H1 (cell line): ENCODE data around the gene PRRX2. TPM values are rescaled to one million over a fixed set of nuclear protein-coding genes. Genes with fewer than 3 reads are reported as not detected.

Experiments used
- CTCF ChIA-PET: fragments of 300-600 bp; sonication (Branson Sonifier 250); formaldehyde crosslinking; loops from one replicate; lab custom pipeline; 2021; ENCODE audit not compliant: partially characterized antibody; lab: Charles Lee
- POLR2A ChIA-PET: fragments of 300-600 bp; sonication (Branson Sonifier 250); formaldehyde crosslinking; loops from one replicate; lab custom pipeline; 2021; ENCODE audit warnings: inconsistent platforms; ENCODE audit not compliant: partially characterized antibody; lab: Charles Lee
- DNase-seq, 2 experiments: peaks; one replicate each; pipeline versions ENCODE4 v3.0.0 to v3.0.0-alpha.2; 2010 to 2022; ENCODE audit warnings: low spot score in 2 of 2, low read depth in 1 of 2, mixed read lengths in 1 of 2
- FAIRE-seq: peaks from 2 replicates; lab custom pipeline; 2011; peaks lifted over from hg19 to GRCh38; lab: Jason Lieb, UNC
- H2AFZ ChIP-seq: 2 replicates; pipeline ENCODE4 v1.8.1; 2012; ENCODE audit warnings: low read length, inconsistent platforms
- H2AK5ac ChIP-seq: 2 replicates; pipeline ENCODE4 v1.6.1; 2013; ENCODE audit warnings: low read depth, low read length
- H2BK120ac ChIP-seq: replicated peaks from 2 replicates; pipeline ENCODE3; 2013; ENCODE audit warnings: low read depth, low read length, inconsistent platforms
- H2BK12ac ChIP-seq: 2 replicates; pipeline ENCODE4 v1.6.1; 2013; ENCODE audit warnings: low read depth, low read length
- H2BK15ac ChIP-seq: 2 replicates; pipeline ENCODE4 v1.6.1; 2013; ENCODE audit warnings: low read length
- H2BK20ac ChIP-seq: 2 replicates; pipeline ENCODE4 v1.6.1; 2013; ENCODE audit warnings: low read length
- H2BK5ac ChIP-seq: 2 replicates; pipeline ENCODE4 v1.6.1; 2013; ENCODE audit warnings: low read depth, low read length
- H3K14ac ChIP-seq: 2 replicates; pipeline ENCODE4 v1.6.1; 2013; ENCODE audit warnings: inconsistent platforms; ENCODE audit not compliant: insufficient read length
- H3K18ac ChIP-seq: 2 replicates; pipeline ENCODE4 v1.6.1; 2013; ENCODE audit warnings: low read length; ENCODE audit errors: extremely low read depth
- H3K23ac ChIP-seq: 2 replicates; pipeline ENCODE4 v1.6.1; 2013; ENCODE audit warnings: inconsistent platforms; ENCODE audit not compliant: insufficient read length
- H3K23me2 ChIP-seq: 2 replicates; pipeline ENCODE4 v1.6.1; 2013; ENCODE audit warnings: low read depth, low read length
- H3K27ac ChIP-seq: 2 replicates; pipeline ENCODE4 v1.6.1; 2011; ENCODE audit warnings: low read depth, low read length, inconsistent platforms
- H3K27me3 ChIP-seq, 4 experiments: replicated peaks in 1 of 4; 1 replicate in 1 of 4; 2 replicates in 3 of 4; pipeline versions ENCODE4 v1.6.1 to v1.8.1; 2011 to 2013; ENCODE audit warnings: low read length in 3 of 4, mild to moderate bottlenecking in 3 of 4, inconsistent platforms in 2 of 4, mixed read lengths in 2 of 4, moderate library complexity in 1 of 4; ENCODE audit not compliant: control insufficient read depth in 3 of 4, insufficient read depth in 3 of 4; ENCODE audit errors: extremely low read depth in 1 of 4
- H3K36me3 ChIP-seq, 4 experiments: 2 replicates each; pipeline versions ENCODE4 v1.6.1 to v1.8.1; 2011 to 2013; ENCODE audit warnings: mild to moderate bottlenecking in 4 of 4, low read length in 3 of 4, moderate library complexity in 2 of 4, control low read depth in 1 of 4, inconsistent platforms in 1 of 4; ENCODE audit not compliant: insufficient read depth in 4 of 4, control insufficient read depth in 2 of 4
- H3K4ac ChIP-seq: replicated peaks from 2 replicates; pipeline ENCODE3; 2013; ENCODE audit warnings: low read length, low read depth, mixed read lengths, inconsistent platforms; ENCODE audit not compliant: insufficient read length
- H3K4me1 ChIP-seq, 4 experiments: replicated peaks in 1 of 4; 1 replicate in 1 of 4; 2 replicates in 3 of 4; pipeline versions ENCODE4 v1.6.1 to v1.8.1; 2011 to 2013; ENCODE audit warnings: low read length in 3 of 4, inconsistent platforms in 2 of 4, mixed read lengths in 1 of 4; ENCODE audit not compliant: insufficient read depth in 4 of 4, control insufficient read depth in 3 of 4
- H3K4me2 ChIP-seq, 2 experiments: 2 replicates each; pipeline versions ENCODE4 v1.6.1 to v1.8.1; 2011 to 2013; ENCODE audit warnings: low read depth in 2 of 2, low read length in 2 of 2, control low read depth in 1 of 2, inconsistent platforms in 1 of 2, mild to moderate bottlenecking in 1 of 2; ENCODE audit not compliant: insufficient read depth in 1 of 2
- H3K4me3 ChIP-seq, 4 experiments: fragments of 200-600, 300-600 bp in 1 of 4; sonication (generic), shearing (Covaris generic), sonication (Bioruptor Twin) in 1 of 4; 2 replicates each; pipeline versions ENCODE4 v1.5.1 to v1.8.1; 2011 to 2016; ENCODE audit warnings: low read length in 4 of 4, low read depth in 3 of 4, control low read depth in 2 of 4, inconsistent platforms in 2 of 4, mild to moderate bottlenecking in 2 of 4, mixed read lengths in 1 of 4, moderate library complexity in 1 of 4; ENCODE audit not compliant: insufficient read depth in 2 of 4; ENCODE audit errors: extremely low read depth in 1 of 4
- H3K56ac ChIP-seq: replicated peaks from 2 replicates; pipeline ENCODE3; 2013; ENCODE audit warnings: low read depth, mild to moderate bottlenecking, mixed read lengths, low read length, inconsistent platforms; ENCODE audit not compliant: insufficient read length
- H3K79me1 ChIP-seq: 2 replicates; pipeline ENCODE4 v1.6.1; 2013; ENCODE audit warnings: low read depth, low read length, control low read depth
- H3K79me2 ChIP-seq, 2 experiments: 2 replicates each; pipeline versions ENCODE4 v1.6.1 to v1.8.1; 2012 to 2013; ENCODE audit warnings: low read length in 2 of 2, mild to moderate bottlenecking in 2 of 2, inconsistent platforms in 1 of 2; ENCODE audit not compliant: insufficient read depth in 2 of 2, control insufficient read depth in 1 of 2
- H3K9ac ChIP-seq, 4 experiments: replicated peaks in 1 of 4; 1 replicate in 1 of 4; 2 replicates in 3 of 4; pipeline versions ENCODE4 v1.6.1 to v1.8.1; 2011 to 2013; ENCODE audit warnings: low read depth in 3 of 4, low read length in 3 of 4, control low read depth in 2 of 4, mild to moderate bottlenecking in 2 of 4, moderate library complexity in 2 of 4, inconsistent platforms in 1 of 4; ENCODE audit errors: extremely low read depth in 1 of 4
- H3K9me3 ChIP-seq, 2 experiments: 2 replicates each; pipeline versions ENCODE4 v1.6.1 to v1.8.1; 2012 to 2013; ENCODE audit warnings: mild to moderate bottlenecking in 2 of 2, moderate library complexity in 2 of 2, control low read depth in 1 of 2, inconsistent platforms in 1 of 2, low read depth in 1 of 2, low read length in 1 of 2, mixed read lengths in 1 of 2; ENCODE audit not compliant: insufficient read depth in 2 of 2
- H4K20me1 ChIP-seq, 2 experiments: replicated peaks in 1 of 2; 2 replicates each; pipeline versions ENCODE3 to v1.8.1; 2011 to 2013; ENCODE audit warnings: inconsistent platforms in 2 of 2, low read length in 2 of 2, mild to moderate bottlenecking in 1 of 2; ENCODE audit not compliant: insufficient read depth in 2 of 2, control insufficient read depth in 1 of 2
- H4K5ac ChIP-seq: 2 replicates; pipeline ENCODE4 v1.6.1; 2013; ENCODE audit warnings: low read length, low read depth, mixed read lengths, inconsistent platforms; ENCODE audit not compliant: insufficient read length
- H4K8ac ChIP-seq: 2 replicates; pipeline ENCODE4 v1.8.0; 2013; ENCODE audit warnings: mild to moderate bottlenecking, moderate library complexity, low read length, inconsistent platforms; ENCODE audit not compliant: insufficient read depth; ENCODE audit errors: extremely low read depth
- H4K91ac ChIP-seq: replicated peaks from 2 replicates; pipeline ENCODE3; 2013; ENCODE audit warnings: low read length, mixed read lengths, inconsistent platforms; ENCODE audit not compliant: insufficient read length
- KDM1A ChIP-seq: fragments of 200-600, 300-600 bp; sonication (generic); IDR thresholded peaks from 2 replicates; pipeline ENCODE4 v1.7.1; 2016; ENCODE audit warnings: mild to moderate bottlenecking, low read length, borderline replicate concordance
- ZNF274 ChIP-seq: IDR thresholded peaks from 2 replicates; pipeline ENCODE4 v1.7.0; 2012; ENCODE audit warnings: low read length, borderline replicate concordance; ENCODE audit errors: extremely low read depth
- WGBS, 2 experiments: shearing (Covaris generic) in 1 of 2; methylation state at CpG; one replicate each; pipeline versions ENCODE4 v1.1.6 to v1.1.7; 2013 to 2015; ENCODE audit warnings: low lambda C conversion rate in 2 of 2, mixed read lengths in 2 of 2, inconsistent platforms in 1 of 2, low coverage in 1 of 2, missing lambda C conversion rate in 1 of 2; ENCODE audit not compliant: insufficient replicate concordance in 2 of 2, insufficient coverage in 1 of 2, insufficient read length in 1 of 2; ENCODE audit errors: extremely low coverage in 1 of 2, missing lambda C conversion rate in 1 of 2; 5-methylcytosine and 5-hydroxymethylcytosine counted together
- polyA plus RNA-seq, 7 experiments: library from polyadenylated mRNA; depleted of rRNA in 3 of 7; stranded (reverse) in 5 of 7; unstranded in 2 of 7; fragments of >200 nt in 5 of 7; fragments of 200-250 nt in 2 of 7; gene quantifications; 1 replicate in 5 of 7; 2 replicates in 1 of 7; 4 replicates in 1 of 7; pipeline versions ENCODE4 v1.2.1 to v1.2.3, GENCODE V29; 2011 to 2013; ENCODE audit warnings: missing spikeins in 2 of 7, mixed read lengths in 2 of 7
- total RNA-seq: library from RNA; stranded (reverse); fragmentation: NEBNext Ultra II Directional; extraction: Animal tissue kit (Norgen Biotek cat#: 25700); gene quantifications from 2 replicates; pipeline ENCODE4 v1.2.1, GENCODE V29; 2021

The PRRX2 gene
- total and polyA plus RNA-seq, 2 of the 8 experiments (the other 6 are each of a cell fraction or from before 2014, with no cell fraction given) = 5.8 to 9.2 TPM

DNA sequence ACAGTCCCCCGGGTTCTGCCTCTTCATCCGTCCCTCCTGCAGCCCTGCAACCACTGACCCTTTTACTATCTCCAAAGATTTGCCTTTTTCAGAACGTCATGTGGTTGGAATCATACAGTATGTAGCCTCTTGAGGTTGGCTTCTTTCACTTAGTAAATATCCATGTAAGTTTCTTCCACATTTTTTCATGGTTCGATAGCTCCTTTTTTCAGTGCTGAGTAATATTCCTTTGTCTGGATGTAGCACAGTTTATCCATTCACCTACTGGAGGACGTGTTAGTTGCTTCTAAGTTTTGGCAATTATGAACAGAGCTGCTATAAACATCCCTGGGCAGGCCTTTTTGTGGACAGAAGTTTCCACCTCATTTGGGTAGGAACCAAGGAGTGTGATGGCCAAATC lies 27.1 kb downstream of the PRRX2 start:
- Histone ChIP-seq H3K56ac (no peak overlapping the region), H3K79me2 (no peaks in the 10 kb centered on the region), H4K8ac (no peak overlapping the region), H2AFZ (no peak overlapping the region), H3K18ac (no peak overlapping the region), H3K23me2 (peaks cover 9% of the 10 kb centered on the region; the same call in 1 of the 2 replicates), H4K20me1 (no peaks in the 10 kb centered on the region), H2BK15ac (no peak overlapping the region), H2BK20ac (no peak overlapping the region), H3K4me2 (no peak overlapping the region), H2AK5ac (no peak overlapping the region), H3K4me3 (no peak overlapping the region), H3K14ac (no peak overlapping the region), H3K23ac (no peak overlapping the region), H2BK120ac (no peak overlapping the region), H3K79me1 (no peaks in the 10 kb centered on the region), H3K4me1 (peaks cover 0 to 4% (median under 1%) of the 10 kb centered on the region in 4 experiments; a peak in 2 of 7 replicates), H3K27me3 (peaks cover 0 to 15% (median 5%) of the 10 kb centered on the region in 4 experiments; a peak in 3 of 7 replicates), H3K9ac (no peak overlapping the region), H3K27ac (no peak overlapping the region), H2BK5ac (no peak overlapping the region), H3K9me3 (no peaks in the 10 kb centered on the region), H3K4ac (no peak overlapping the region), H4K5ac (no peak overlapping the region), H3K36me3 (no peaks in the 10 kb centered on the region), H2BK12ac (no peak overlapping the region), H4K91ac (no peak overlapping the region)
- CTCF ChIA-PET = interaction anchor here (1.3 kb wide), 1 partner anchor 18 kb away, joined by 3 read pairs; no protein-coding TSS in a partner anchor
- TF ChIP-seq ZNF274 (no peak), KDM1A (peak; percentile 70; the same call in 1 of the 2 replicates)
- 84% methylated on average over 5 of the region's 5 CpGs; no CpG with 5 or more reads in 1 of the 2 experiments for WGBS, 2 experiments
- POLR2A ChIA-PET = no interaction called here
- DNase-seq (no peak), FAIRE-seq (no peak)
